ENCODE data around the gene FAM50A.

Gene FAM50A

DNA sequence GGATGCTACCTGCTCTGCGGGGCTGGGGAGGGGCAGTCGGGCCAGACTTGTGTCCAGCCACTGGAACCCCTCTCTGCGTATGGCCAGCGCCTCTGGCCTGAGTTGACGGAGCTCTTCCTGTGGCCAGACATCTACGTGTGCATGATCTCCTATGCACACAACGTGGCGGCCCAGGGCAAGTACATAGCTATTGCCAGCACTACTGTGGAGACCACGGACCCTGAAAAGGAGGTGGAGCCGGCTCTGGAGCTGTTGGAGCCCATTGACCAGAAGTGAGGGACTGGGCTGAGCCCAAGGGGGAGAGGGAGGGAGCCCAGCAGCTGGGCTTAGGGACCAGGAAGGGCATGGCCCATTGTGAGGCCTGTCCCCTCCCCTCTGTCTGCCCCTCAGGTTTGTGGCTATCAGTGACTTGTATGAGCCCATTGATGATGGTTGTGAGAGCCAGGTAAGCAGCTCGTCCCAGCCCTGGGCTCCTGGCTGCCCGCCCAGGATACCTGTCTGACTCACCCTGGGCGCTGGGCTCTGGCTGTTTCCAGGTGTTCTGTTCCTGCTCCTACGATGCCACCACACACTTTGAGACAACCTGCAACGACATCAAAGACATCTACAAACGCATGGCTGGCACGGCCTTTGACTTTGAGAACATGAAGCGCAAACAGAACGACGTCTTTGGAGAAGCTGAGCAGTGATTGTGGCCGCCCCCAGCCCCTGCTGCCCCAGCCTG, 1.8 kb upstream of the FAM50A start:
- no peak for TF ChIP-seq CTCF (IDR thresholded peaks at IDR 0.05; ENCODE audit: control insufficient read depth, extremely low read depth, insufficient read depth)
- DNase-seq (ENCODE audit: low read depth), result peak; percentile 23
- no peak overlapping the region for H3K4me3 ChIP-seq (ENCODE audit: low read depth, low read length)

- no peak for TF ChIP-seq CTCF (IDR thresholded peaks at IDR 0.05; ENCODE audit: control insufficient read depth, extremely low read depth, insufficient read depth)
- no peak for DNase-seq (ENCODE audit: low read depth)
- H3K4me3 ChIP-seq (ENCODE audit: low read depth, low read length), result peak overlapping the region; percentile 43
Measured at GRCh38 chrX:154443479-154443910, 446 bp upstream of the FAM50A start.

- peak overlapping the region; percentile 70 for H3K4me3 ChIP-seq (ENCODE audit: low read depth, low read length)
- no peak for TF ChIP-seq CTCF (IDR thresholded peaks at IDR 0.05; ENCODE audit: control insufficient read depth, extremely low read depth, insufficient read depth)
- DNase-seq (ENCODE audit: low read depth), result no peak
Measured at GRCh38 chrX:154444755-154445246, 860 bp downstream of the FAM50A start.

DNA sequence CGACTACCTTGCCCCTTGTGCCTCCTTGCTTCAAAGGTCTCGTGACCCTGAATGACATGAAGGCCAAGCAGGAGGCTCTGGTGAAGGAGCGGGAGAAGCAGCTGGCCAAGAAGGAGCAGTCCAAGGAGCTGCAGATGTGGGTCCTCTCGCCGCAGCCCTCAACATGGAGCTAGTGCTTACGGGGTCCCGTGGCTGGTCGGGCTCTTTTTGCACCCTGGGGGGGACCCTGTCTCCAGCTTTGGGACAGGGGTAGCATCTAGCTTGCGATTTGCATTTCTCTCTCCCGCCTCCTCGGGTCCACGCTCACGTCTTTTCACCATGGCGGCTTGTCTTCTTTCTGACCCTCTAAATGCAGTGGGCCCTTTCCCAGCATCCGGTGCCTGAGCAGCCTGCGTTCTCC, 1.8 kb downstream of the FAM50A start:
- TF ChIP-seq CTCF (IDR thresholded peaks at IDR 0.05; ENCODE audit: control insufficient read depth, extremely low read depth, insufficient read depth), result no peak

DNA sequence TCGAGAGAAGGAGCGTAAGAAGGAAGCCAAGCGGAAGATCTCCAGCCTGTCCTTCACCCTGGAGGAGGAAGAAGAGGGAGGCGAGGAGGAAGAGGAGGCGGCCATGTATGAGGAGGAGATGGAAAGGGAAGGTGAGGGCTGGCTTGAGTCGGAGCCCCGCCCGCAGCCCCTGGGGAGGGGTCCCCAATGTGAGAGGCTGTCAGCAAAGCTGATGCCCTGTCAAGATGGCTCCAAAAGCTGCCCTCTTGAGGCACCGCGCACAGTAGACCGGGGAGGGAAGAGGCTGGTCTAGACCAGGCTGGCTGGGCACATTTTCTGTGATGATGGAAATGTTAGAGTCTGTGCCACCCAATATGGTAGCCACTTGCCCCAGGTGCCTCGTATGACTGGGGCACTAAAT, 2.5 kb downstream of the FAM50A start:
- no peak overlapping the region for H3K4me3 ChIP-seq (ENCODE audit: low read depth, low read length)
- TF ChIP-seq CTCF (IDR thresholded peaks at IDR 0.05; ENCODE audit: control insufficient read depth, extremely low read depth, insufficient read depth), result no peak
- no peak for DNase-seq (ENCODE audit: low read depth)

More for the DNA sequence above, 1.8 kb downstream of the FAM50A start:
- DNase-seq (ENCODE audit: low read depth), result no peak
- no peak overlapping the region for H3K4me3 ChIP-seq (ENCODE audit: low read depth, low read length)

GRCh38 chrX:154448484-154448883, 4.5 kb downstream of the FAM50A start:
- DNase-seq (ENCODE audit: low read depth), result no peak
- H3K4me3 ChIP-seq (ENCODE audit: low read depth, low read length), result no peak overlapping the region
- TF ChIP-seq CTCF (IDR thresholded peaks at IDR 0.05; ENCODE audit: control insufficient read depth, extremely low read depth, insufficient read depth), result no peak

DNA sequence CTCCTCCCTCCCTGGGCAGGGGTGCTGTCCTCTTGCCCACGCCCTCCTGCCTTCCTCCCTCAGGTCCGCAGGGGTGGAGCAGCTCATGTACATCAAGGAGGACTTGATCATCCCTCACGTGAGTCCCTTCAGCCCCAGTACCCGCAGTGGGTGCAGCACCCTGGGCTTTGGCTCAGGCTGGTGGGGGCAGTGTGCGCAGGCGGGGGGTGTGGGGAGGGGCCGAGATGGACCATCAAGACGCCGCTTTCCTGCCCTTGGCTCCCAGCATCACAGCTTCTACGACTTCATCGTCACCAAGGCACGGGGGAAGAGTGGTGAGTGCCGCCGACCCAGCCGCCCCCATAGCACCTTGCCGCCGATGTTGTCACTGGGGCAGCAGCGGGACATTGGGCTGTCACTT, 5.7 kb downstream of the FAM50A start:
- no peak for TF ChIP-seq CTCF (IDR thresholded peaks at IDR 0.05; ENCODE audit: control insufficient read depth, extremely low read depth, insufficient read depth)
- no peak overlapping the region for H3K4me3 ChIP-seq (ENCODE audit: low read depth, low read length)

More for the DNA sequence above, 5.7 kb downstream of the FAM50A start:
- DNase-seq (ENCODE audit: low read depth), result no peak
